Stimulated activated CD8-positive, alpha-beta memory T cell treated with anti-CD3 and anti-CD28 coated beads, Interleukin-7, amount 100 ng/mL, for 24 hours (primary cell): ENCODE measurements around the gene ARF5.
"Not testable (repeated sequence)": the region's sequence is repeated elsewhere in the genome, so short reads cannot be mapped to it uniquely, and the experiment has no call there.

ENCODE experiments used
- DNase-seq: peaks from one replicate; pipeline ENCODE4 v3.0.0-alpha.2; 2020; ENCODE audit warnings: low read depth

ARF5 gene

GRCh38 chr7:127588019-127588696, at the start of gene ARF5:
Gene ARF5 (plus strand): TSS chr7:127588411. CDS start chr7:127588499, 88 bp downstream.
- peak; percentile 72 for DNase-seq

- no peak for DNase-seq
These were observed 49.1 kb upstream of the ARF5 start for GRCh38 chr7:127539116-127539515.

- not testable (repeated sequence) for DNase-seq
These were observed 47.8 kb upstream of the ARF5 start for GRCh38 chr7:127540461-127540860.

- no peak for DNase-seq
These were observed 46.7 kb upstream of the ARF5 start for GRCh38 chr7:127541548-127541947.

GRCh38 chr7:127546313-127546712, 41.9 kb upstream of the ARF5 start:
- DNase-seq, result no peak

GRCh38 chr7:127550247-127550646, 38.0 kb upstream of the ARF5 start:
- no peak for DNase-seq

GRCh38 chr7:127551941-127552340, 36.3 kb upstream of the ARF5 start:
- DNase-seq, result no peak

- no peak for DNase-seq
These were observed 31.8 kb upstream of the ARF5 start for GRCh38 chr7:127556404-127556803.

GRCh38 chr7:127557803-127558202, 30.4 kb upstream of the ARF5 start:
- no peak for DNase-seq

GRCh38 chr7:127566242-127566641, 22.0 kb upstream of the ARF5 start:
- DNase-seq, result no peak

GRCh38 chr7:127568034-127568433, 20.2 kb upstream of the ARF5 start:
- not testable (repeated sequence) for DNase-seq

- no peak for DNase-seq
These were observed 16.3 kb upstream of the ARF5 start for GRCh38 chr7:127571741-127572505.

GRCh38 chr7:127578036-127578684, 10.1 kb upstream of the ARF5 start:
- no peak for DNase-seq

GRCh38 chr7:127578711-127579275, 9.4 kb upstream of the ARF5 start:
- no peak for DNase-seq

- DNase-seq, result no peak
These were observed 7.6 kb upstream of the ARF5 start for GRCh38 chr7:127580612-127581011.

- DNase-seq, result no peak
These were observed 6.5 kb upstream of the ARF5 start for GRCh38 chr7:127581716-127582115.

- no peak for DNase-seq
These were observed 5.8 kb upstream of the ARF5 start for GRCh38 chr7:127582361-127582760.

GRCh38 chr7:127584648-127585043, 3.6 kb upstream of the ARF5 start:
- DNase-seq, result no peak

- peak; percentile 88 for DNase-seq
These were observed 2.9 kb upstream of the ARF5 start, which contains the start of gene GCC1 for GRCh38 chr7:127585044-127585953. Gene GCC1 (minus strand): TSS chr7:127585596. CDS start chr7:127585182, 414 bp downstream.

- DNase-seq, result no peak
These were observed 1.9 kb upstream of the ARF5 start for GRCh38 chr7:127586346-127586745.

- DNase-seq, result no peak
These were observed 570 bp upstream of the ARF5 start for GRCh38 chr7:127587663-127588018.
